ENCODE results near the gene SSR2. TPM values are rescaled to one million over a fixed set of nuclear protein-coding genes. Genes with fewer than 3 reads are reported as not detected.

Gene SSR2
- polyA plus RNA-seq, 1 donor (not counting 4 experiments of a cell fraction or from before 2014, with no cell fraction given) = 302 TPM

- H3K4me3 ChIP-seq (ENCODE audit: control insufficient read depth in 2 of 3, extremely low read depth in 1 of 3, insufficient read depth in 2 of 3, low read depth in 1 of 3, low read length in 3 of 3) = peak overlapping the region; percentile 75 to 90 (median 88)
- H3K79me2 ChIP-seq (ENCODE audit: control insufficient read depth, insufficient read depth, low read length) = peaks cover 71% of the 10 kb centered on the region
- H3K9me3 ChIP-seq (ENCODE audit: control insufficient read depth, low read depth, low read length) = no peaks in the 10 kb centered on the region
- H4K20me1 ChIP-seq (ENCODE audit: control insufficient read depth, extremely low read depth, insufficient read depth, low read length) = peaks cover 30% of the 10 kb centered on the region
- H3K9me1 ChIP-seq (ENCODE audit: control insufficient read depth, extremely low read depth, insufficient read depth, low read length) = peaks cover 8% of the 10 kb centered on the region
- peak overlapping the region; percentile 92 for H3K9ac ChIP-seq (ENCODE audit: control insufficient read depth, extremely low read depth, insufficient read depth, low read length)
- DNase-seq (ENCODE audit: low read depth, low spot score) (no peak), FAIRE-seq (no peak)
- H3K27me3 ChIP-seq (ENCODE audit: control insufficient read depth, extremely low read depth, insufficient read depth, low read length) = no peaks in the 10 kb centered on the region
- no peak overlapping the region for H2AFZ ChIP-seq (ENCODE audit: control insufficient read depth, low read length)
- dilution Hi-C loops (cut with MboI; ENCODE audit: extremely low pct_ligation_motif_present, low sequenced_read_pairs) = no loop called here
- H3K27ac ChIP-seq (ENCODE audit: control insufficient read depth, insufficient read depth, low read length) = peak overlapping the region; percentile 87
- peaks cover 2 to 10% of the 10 kb centered on the region in 2 experiments for H3K36me3 ChIP-seq (ENCODE audit: control insufficient read depth in 2 of 2, extremely low read depth in 1 of 2, insufficient read depth in 2 of 2, low read length in 2 of 2)
- no peak for TF ChIP-seq CTCF (optimal IDR thresholded peaks at IDR 0.05 in 1 of 3, IDR thresholded peaks at IDR 0.05 in 1 of 3, conservative IDR thresholded peaks at IDR 0.05 in 1 of 3; ENCODE audit: extremely low read depth in 1 of 3, insufficient read depth in 2 of 3, low read length in 3 of 3)
- TF ChIP-seq EZH2 (IDR thresholded peaks at IDR 0.05; ENCODE audit: low read length) = no peak
- peak overlapping the region; percentile 92 for H3K4me2 ChIP-seq (ENCODE audit: control insufficient read depth, extremely low read depth, insufficient read depth, low read depth, low read length)
- peaks cover 68% of the 10 kb centered on the region for H3K4me1 ChIP-seq (ENCODE audit: control insufficient read depth, extremely low read depth, insufficient read depth, low read length)
These were observed 43.6 kb downstream of the SSR2 start for GRCh38 chr1:155976913-155977689.

- Histone ChIP-seq H3K27ac (ENCODE audit: control insufficient read depth, insufficient read depth, low read length) (peak overlapping the region; percentile 87), H3K4me3 (ENCODE audit: control insufficient read depth in 2 of 3, extremely low read depth in 1 of 3, insufficient read depth in 2 of 3, low read depth in 1 of 3, low read length in 3 of 3) (peak overlapping the region; percentile 75 to 90 (median 88)), H3K4me2 (ENCODE audit: control insufficient read depth, extremely low read depth, insufficient read depth, low read depth, low read length) (peak overlapping the region; percentile 92), H3K9me1 (ENCODE audit: control insufficient read depth, extremely low read depth, insufficient read depth, low read length) (peaks cover 8% of the 10 kb centered on the region), H3K9me3 (ENCODE audit: control insufficient read depth, low read depth, low read length) (no peaks in the 10 kb centered on the region), H3K4me1 (ENCODE audit: control insufficient read depth, extremely low read depth, insufficient read depth, low read length) (peaks cover 60% of the 10 kb centered on the region), H4K20me1 (ENCODE audit: control insufficient read depth, extremely low read depth, insufficient read depth, low read length) (peaks cover 32% of the 10 kb centered on the region), H3K27me3 (ENCODE audit: control insufficient read depth, extremely low read depth, insufficient read depth, low read length) (no peaks in the 10 kb centered on the region), H3K36me3 (ENCODE audit: control insufficient read depth in 2 of 2, extremely low read depth in 1 of 2, insufficient read depth in 2 of 2, low read length in 2 of 2) (peaks cover 4 to 10% of the 10 kb centered on the region in 2 experiments), H2AFZ (ENCODE audit: control insufficient read depth, low read length) (no peak overlapping the region), H3K9ac (ENCODE audit: control insufficient read depth, extremely low read depth, insufficient read depth, low read length) (peak overlapping the region; percentile 92), H3K79me2 (ENCODE audit: control insufficient read depth, insufficient read depth, low read length) (peaks cover 78% of the 10 kb centered on the region)
- no peak for FAIRE-seq
- dilution Hi-C loops (cut with MboI; ENCODE audit: extremely low pct_ligation_motif_present, low sequenced_read_pairs) = no loop called here
- DNase-seq (ENCODE audit: low read depth, low spot score) = no peak
- TF ChIP-seq CTCF (optimal IDR thresholded peaks at IDR 0.05 in 1 of 3, IDR thresholded peaks at IDR 0.05 in 1 of 3, conservative IDR thresholded peaks at IDR 0.05 in 1 of 3; ENCODE audit: extremely low read depth in 1 of 3, insufficient read depth in 2 of 3, low read length in 3 of 3) (no peak), EZH2 (IDR thresholded peaks at IDR 0.05; ENCODE audit: low read length) (no peak)
These were observed 44.5 kb downstream of the SSR2 start for GRCh38 chr1:155976062-155976912.
